ENCODE data around the gene ADAMTS12. TPM values are rescaled to one million over a fixed set of nuclear protein-coding genes. Genes with fewer than 3 reads are reported as not detected.

The ADAMTS12 gene
- total RNA-seq, 1 donor from 2014 or later = 49.4 TPM

- no peak for DNase-seq (ENCODE audit: low spot score)
These were observed 43.2 kb downstream of the ADAMTS12 start for GRCh38 chr5:33848554-33848953.

GRCh38 chr5:33846851-33847250 is 44.9 kb downstream of the ADAMTS12 start:
- no peak for DNase-seq (ENCODE audit: low spot score)

GRCh38 chr5:33843579-33843978 is 48.2 kb downstream of the ADAMTS12 start:
- DNase-seq (ENCODE audit: low spot score) = no peak

- DNase-seq (ENCODE audit: low spot score) = no peak
These were observed 49.3 kb downstream of the ADAMTS12 start for GRCh38 chr5:33842456-33842855.

- no peak for DNase-seq (ENCODE audit: low spot score)
These were observed 49.9 kb downstream of the ADAMTS12 start for GRCh38 chr5:33841891-33842290.

GRCh38 chr5:33840927-33841547 is 50.8 kb downstream of the ADAMTS12 start:
- no peak for DNase-seq (ENCODE audit: low spot score)

- no peak for DNase-seq (ENCODE audit: low spot score)
These were observed 54.5 kb downstream of the ADAMTS12 start for GRCh38 chr5:33837301-33837700.

- DNase-seq (ENCODE audit: low spot score) = no peak
These were observed 57.5 kb downstream of the ADAMTS12 start for GRCh38 chr5:33834334-33834733.

GRCh38 chr5:33833237-33833575 is 58.6 kb downstream of the ADAMTS12 start:
- DNase-seq (ENCODE audit: low spot score) = no peak

- DNase-seq (ENCODE audit: low spot score) = no peak
These were observed 59.2 kb downstream of the ADAMTS12 start for GRCh38 chr5:33832404-33833236.

- no peak for DNase-seq (ENCODE audit: low spot score)
These were observed 60.7 kb downstream of the ADAMTS12 start for GRCh38 chr5:33831041-33831440.

GRCh38 chr5:33829430-33829829 is 62.4 kb downstream of the ADAMTS12 start:
- DNase-seq (ENCODE audit: low spot score) = no peak

GRCh38 chr5:33828626-33829308 is 63.0 kb downstream of the ADAMTS12 start:
- no peak for DNase-seq (ENCODE audit: low spot score)

- no peak for DNase-seq (ENCODE audit: low spot score)
These were observed 63.9 kb downstream of the ADAMTS12 start for GRCh38 chr5:33827885-33828284.

GRCh38 chr5:33827018-33827707 is 64.6 kb downstream of the ADAMTS12 start:
- no peak for DNase-seq (ENCODE audit: low spot score)

GRCh38 chr5:33824516-33825195 is 67.1 kb downstream of the ADAMTS12 start:
- no peak for DNase-seq (ENCODE audit: low spot score)

- DNase-seq (ENCODE audit: low spot score) = no peak
These were observed 74.5 kb downstream of the ADAMTS12 start for GRCh38 chr5:33817301-33817700.

- DNase-seq (ENCODE audit: low spot score) = no peak
These were observed 75.0 kb downstream of the ADAMTS12 start for GRCh38 chr5:33816791-33817190.

GRCh38 chr5:33812746-33813145 is 79.0 kb downstream of the ADAMTS12 start:
- no peak for DNase-seq (ENCODE audit: low spot score)

- no peak for DNase-seq (ENCODE audit: low spot score)
These were observed 81.2 kb downstream of the ADAMTS12 start for GRCh38 chr5:33810491-33811120.

GRCh38 chr5:33809936-33810335 is 81.9 kb downstream of the ADAMTS12 start:
- DNase-seq (ENCODE audit: low spot score) = no peak
